T-cell (primary cell): ENCODE results near the gene BAZ1A. TPM values are rescaled to one million over a fixed set of nuclear protein-coding genes. Genes with fewer than 3 reads are reported as not detected.

Experiments used
- ATAC-seq, 4 experiments: fragments of 200-7000 bp in 3 of 4; fragments of 150-1000 bp in 1 of 4; cut with Tn5 transposase; replicated peaks in 1 of 4; 1 replicate in 3 of 4; 2 replicates in 1 of 4; pipeline ENCODE4 v1.10.0; 2021; ENCODE audit warnings: moderate library complexity in 3 of 4, mild to moderate bottlenecking in 2 of 4, moderate number of reproducible peaks in 1 of 4
- CTCF ChIA-PET, 2 donors: fragments of 300-600 bp; sonication (Branson Sonifier 250); formaldehyde crosslinking; loops; one replicate each; lab custom pipeline; 2022; ENCODE audit warnings: antibody characterized with exemption in 2 of 2; lab: Charles Lee
- POLR2A ChIA-PET, 2 donors: fragments of 300-600 bp; sonication (Branson Sonifier 250); formaldehyde crosslinking; loops; one replicate each; lab custom pipeline; 2022; ENCODE audit warnings: antibody characterized with exemption in 2 of 2; lab: Charles Lee
- DNase-seq, 35 experiments: peaks; one replicate each; pipeline versions ENCODE4 v3.0.0 to v3.0.0-alpha.2; 2013 to 2023
- H3K27ac ChIP-seq: one replicate; pipeline ENCODE4 v1.5.1; 2013; ENCODE audit warnings: low read length
- H3K27me3 ChIP-seq, 2 experiments: replicated peaks in 1 of 2; 1 replicate in 1 of 2; 2 replicates in 1 of 2; pipeline versions ENCODE4 v1.6.1 to v1.7.0; 2013; ENCODE audit warnings: low read length in 1 of 2, mixed read lengths in 1 of 2; ENCODE audit not compliant: control insufficient read depth in 2 of 2, insufficient read depth in 2 of 2; ENCODE audit errors: extremely low read depth in 1 of 2
- H3K36me3 ChIP-seq, 2 donors: 1 replicate in 1 of 2; 2 replicates in 1 of 2; pipeline versions ENCODE4 v1.6.1 to v1.7.0; 2013; ENCODE audit warnings: low read length in 1 of 2; ENCODE audit not compliant: control insufficient read depth in 2 of 2, insufficient read depth in 1 of 2; ENCODE audit errors: extremely low read depth in 1 of 2
- H3K4me1 ChIP-seq, 2 experiments: 1 replicate in 1 of 2; 2 replicates in 1 of 2; pipeline versions ENCODE4 v1.6.1 to v1.7.0; 2013; ENCODE audit warnings: low read length in 2 of 2, mixed read lengths in 1 of 2; ENCODE audit not compliant: insufficient read depth in 2 of 2, control insufficient read depth in 1 of 2; ENCODE audit errors: extremely low read depth in 1 of 2
- H3K4me3 ChIP-seq, 2 donors: 1 replicate in 1 of 2; 2 replicates in 1 of 2; pipeline versions ENCODE4 v1.5.1 to v1.7.0; 2013; ENCODE audit warnings: mild to moderate bottlenecking in 2 of 2, low read length in 1 of 2, moderate library complexity in 1 of 2; ENCODE audit not compliant: control insufficient read depth in 1 of 2; ENCODE audit errors: extremely low read depth in 1 of 2
- H3K9me3 ChIP-seq: 2 replicates; pipeline ENCODE4 v1.7.0; 2013
- H3K27ac Mint-ChIP-seq, 2 donors: one replicate each; pipeline ENCODE4 v1.8.0; 2020 to 2021; ENCODE audit warnings: mild to moderate bottlenecking in 2 of 2, mixed read lengths in 2 of 2
- H3K27me3 Mint-ChIP-seq, 2 donors: one replicate each; pipeline ENCODE4 v1.8.0; 2021 to 2022; ENCODE audit warnings: mixed read lengths in 2 of 2
- H3K36me3 Mint-ChIP-seq: one replicate; pipeline ENCODE4 v1.8.0; 2021; ENCODE audit warnings: mixed read lengths
- H3K4me1 Mint-ChIP-seq, 3 donors: one replicate each; pipeline ENCODE4 v1.8.0; 2020 to 2022; ENCODE audit warnings: mixed read lengths in 3 of 3, mild to moderate bottlenecking in 1 of 3
- H3K4me3 Mint-ChIP-seq, 3 donors: one replicate each; pipeline ENCODE4 v1.8.0; 2020 to 2022; ENCODE audit warnings: mild to moderate bottlenecking in 3 of 3, mixed read lengths in 3 of 3, moderate library complexity in 3 of 3
- H3K9me3 Mint-ChIP-seq, 3 donors: one replicate each; pipeline ENCODE4 v1.8.0; 2020 to 2022; ENCODE audit warnings: mixed read lengths in 3 of 3
- WGBS: methylation state at CpG from one replicate; pipeline ENCODE4 v1.1.5; 2013; ENCODE audit warnings: missing lambda C conversion rate; ENCODE audit not compliant: insufficient coverage; 5-methylcytosine and 5-hydroxymethylcytosine counted together
- total RNA-seq, 35 experiments: library from RNA in 6 of 35; stranded (reverse) in 6 of 35; fragments of 120-200 nt in 1 of 35; gene quantifications; one replicate each; pipeline versions ENCODE4 v1.2.1 to v1.2.4 and lab custom pipeline; 2013 to 2026

Gene BAZ1A
- total RNA-seq, 5 donors from 2014 or later (not counting 1 experiment from before 2014, with no cell fraction given), result 38.0 to 56.2 (median 44.6) TPM

- POLR2A ChIA-PET, result interaction anchor here in 1 of 2 donors (0.8 kb wide), 1 partner anchor 15 kb away, joined by 3 read pairs; no protein-coding TSS in a partner anchor
- no peak overlapping the region for H3K27ac ChIP-seq
- H3K4me1 ChIP-seq, result no peaks in the 10 kb centered on the region
- H3K4me3 ChIP-seq, result no peak overlapping the region
- H3K4me3 Mint-ChIP-seq, result no peak overlapping the region
- peaks cover 0 to 4% (median 0%) of the 10 kb centered on the region in 3 donors for H3K9me3 Mint-ChIP-seq
- 90% methylated on average over 2 of the region's 3 CpGs for WGBS
- no peaks in the 10 kb centered on the region for H3K9me3 ChIP-seq
- CTCF ChIA-PET, result interaction anchor here (0.5 to 0.6 kb wide), 3 partner anchors 11 to 69 kb away, joined by 3 to 4 read pairs (median 3); no protein-coding TSS in a partner anchor
- H3K36me3 Mint-ChIP-seq, result peaks cover 54% of the 10 kb centered on the region
- peak overlapping the region; percentile 42 to 68 for H3K27ac Mint-ChIP-seq
- DNase-seq (no peak), ATAC-seq (no peak)
- peaks cover 27 to 43% (median 28%) of the 10 kb centered on the region in 3 donors for H3K4me1 Mint-ChIP-seq
- H3K27me3 ChIP-seq, result no peaks in the 10 kb centered on the region
- H3K27me3 Mint-ChIP-seq, result no peaks in the 10 kb centered on the region
- peaks cover 4 to 27% of the 10 kb centered on the region in 2 donors for H3K36me3 ChIP-seq
Measured at GRCh38 chr14:34824826-34825225, 50.3 kb downstream of the BAZ1A start.

- H3K9me3 Mint-ChIP-seq, result peaks cover 0 to 4% (median 0%) of the 10 kb centered on the region in 3 donors
- H3K9me3 ChIP-seq, result no peaks in the 10 kb centered on the region
- H3K4me3 Mint-ChIP-seq, result no peak overlapping the region
- H3K27ac Mint-ChIP-seq, result peak overlapping the region; percentile 42 to 68
- H3K4me3 ChIP-seq, result no peak overlapping the region
- WGBS, result no CpG with 5 or more reads among the region's 1 CpG
- ChIA-PET CTCF (interaction anchor here (0.5 to 0.6 kb wide), 5 partner anchors 10 to 140 kb away, joined by 3 to 4 read pairs (median 3); no protein-coding TSS in a partner anchor), POLR2A (interaction anchor here in 1 of 2 donors (0.8 kb wide), 1 partner anchor 16 kb away, joined by 3 read pairs; no protein-coding TSS in a partner anchor)
- H3K4me1 ChIP-seq, result no peaks in the 10 kb centered on the region
- ATAC-seq (no peak), DNase-seq (no peak)
- H3K27ac ChIP-seq, result no peak overlapping the region
- H3K4me1 Mint-ChIP-seq, result peaks cover 22 to 38% (median 23%) of the 10 kb centered on the region in 3 donors
- no peaks in the 10 kb centered on the region for H3K27me3 ChIP-seq
- H3K27me3 Mint-ChIP-seq, result no peaks in the 10 kb centered on the region
- peaks cover 4 to 28% of the 10 kb centered on the region in 2 donors for H3K36me3 ChIP-seq
- H3K36me3 Mint-ChIP-seq, result peaks cover 54% of the 10 kb centered on the region
Measured at GRCh38 chr14:34824256-34824655, 50.9 kb downstream of the BAZ1A start.

- Histone ChIP-seq H3K4me3 (no peak overlapping the region), H3K27me3 (no peaks in the 10 kb centered on the region), H3K27ac (no peak overlapping the region), H3K4me1 (peaks cover 0 to 4% of the 10 kb centered on the region in 2 experiments), H3K9me3 (no peaks in the 10 kb centered on the region), H3K36me3 (peaks cover 0 to 15% of the 10 kb centered on the region in 2 donors)
- WGBS, result no CpG with 5 or more reads among the region's 2 CpGs
- no peaks in the 10 kb centered on the region for H3K27me3 Mint-ChIP-seq
- ChIA-PET CTCF (no interaction called here), POLR2A (no interaction called here)
- peaks cover 40% of the 10 kb centered on the region for H3K36me3 Mint-ChIP-seq
- H3K4me1 Mint-ChIP-seq, result peaks cover 8 to 15% (median 12%) of the 10 kb centered on the region in 3 donors
- DNase-seq, result no peak
- no peak for ATAC-seq
- H3K9me3 Mint-ChIP-seq, result no peaks in the 10 kb centered on the region
- no peak overlapping the region for H3K4me3 Mint-ChIP-seq
- peak overlapping the region in 1 of 2 donors; percentile 44 for H3K27ac Mint-ChIP-seq
Measured at GRCh38 chr14:34817768-34818167, 57.4 kb downstream of the BAZ1A start.

- no CpG with 5 or more reads among the region's 2 CpGs for WGBS
- H3K27ac Mint-ChIP-seq, result peak overlapping the region in 1 of 2 donors; percentile 35
- POLR2A ChIA-PET, result interaction anchor here (0.6 kb wide), 2 partner anchors 25 to 100 kb away, joined by 3 to 4 read pairs; no protein-coding TSS in a partner anchor
Measured at GRCh38 chr14:34810028-34810427, 65.1 kb downstream of the BAZ1A start.

GRCh38 chr14:34806257-34806656 is 68.9 kb downstream of the BAZ1A start:
- ATAC-seq (no peak), DNase-seq (no peak)
- H3K27me3 ChIP-seq, result no peaks in the 10 kb centered on the region
- H3K36me3 ChIP-seq, result peaks cover 0 to 39% of the 10 kb centered on the region in 2 donors
- H3K27ac ChIP-seq, result no peak overlapping the region
- POLR2A ChIA-PET, result no interaction called here
- no peak overlapping the region for H3K4me3 Mint-ChIP-seq
- H3K4me3 ChIP-seq, result no peak overlapping the region
- 100% methylated on average over 1 of the region's 3 CpGs for WGBS
- no peak overlapping the region for H3K27ac Mint-ChIP-seq
- peaks cover 0 to 1% (median 0%) of the 10 kb centered on the region in 3 donors for H3K4me1 Mint-ChIP-seq
- peaks cover 55% of the 10 kb centered on the region for H3K36me3 Mint-ChIP-seq
- CTCF ChIA-PET, result no interaction called here
- H3K9me3 Mint-ChIP-seq, result peaks cover 0 to 11% (median 4%) of the 10 kb centered on the region in 3 donors
- no peaks in the 10 kb centered on the region for H3K4me1 ChIP-seq
- H3K9me3 ChIP-seq, result no peaks in the 10 kb centered on the region
- no peaks in the 10 kb centered on the region for H3K27me3 Mint-ChIP-seq

More at GRCh38 chr14:34810028-34810427, 65.1 kb downstream of the BAZ1A start:
- ATAC-seq (no peak), DNase-seq (no peak)
- Mint-ChIP-seq H3K9me3 (peaks cover 0 to 10% (median 4%) of the 10 kb centered on the region in 3 donors), H3K36me3 (peaks cover 39% of the 10 kb centered on the region), H3K4me3 (no peak overlapping the region), H3K4me1 (peaks cover 13 to 14% (median 14%) of the 10 kb centered on the region in 3 donors), H3K27me3 (no peaks in the 10 kb centered on the region)
- no peak overlapping the region for H3K27ac ChIP-seq
- no peak overlapping the region for H3K4me3 ChIP-seq
- no peaks in the 10 kb centered on the region for H3K9me3 ChIP-seq
- no peaks in the 10 kb centered on the region for H3K27me3 ChIP-seq
- CTCF ChIA-PET, result interaction anchor here in 1 of 2 donors (0.6 to 1.1 kb wide), 2 partner anchors 600 to 880 kb away, joined by 3 to 4 read pairs; no protein-coding TSS in a partner anchor
- H3K4me1 ChIP-seq, result peaks cover 0 to 6% of the 10 kb centered on the region in 2 experiments
- H3K36me3 ChIP-seq, result peaks cover 0 to 22% of the 10 kb centered on the region in 2 donors

GRCh38 chr14:34804933-34805332 is 70.2 kb downstream of the BAZ1A start:
- Mint-ChIP-seq H3K4me3 (no peak overlapping the region), H3K27ac (no peak overlapping the region), H3K27me3 (no peaks in the 10 kb centered on the region), H3K9me3 (peaks cover 0 to 11% (median 4%) of the 10 kb centered on the region in 3 donors), H3K36me3 (peaks cover 67% of the 10 kb centered on the region), H3K4me1 (peaks cover 0 to 1% (median 0%) of the 10 kb centered on the region in 3 donors)
- no CpG with 5 or more reads among the region's 3 CpGs for WGBS
- Histone ChIP-seq H3K27me3 (no peaks in the 10 kb centered on the region), H3K4me1 (no peaks in the 10 kb centered on the region), H3K36me3 (peaks cover under 1 to 45% of the 10 kb centered on the region in 2 donors), H3K9me3 (no peaks in the 10 kb centered on the region), H3K27ac (no peak overlapping the region), H3K4me3 (no peak overlapping the region)
- ATAC-seq (no peak), DNase-seq (no peak)
- ChIA-PET CTCF (no interaction called here), POLR2A (no interaction called here)
